ENCODE data around the gene FIG4.
A peak's percentile ranks its signal among the peaks of the same experiment; 100 is the strongest.
"Not testable (repeated sequence)": the region's sequence is repeated elsewhere in the genome, so short reads cannot be mapped to it uniquely, and the experiment has no call there.

Gene FIG4

GRCh38 chr6:109705258-109705657, 14.2 kb downstream of the FIG4 start:
- peak; percentile 90 to 93 (median 92) for DNase-seq

- DNase-seq: no peak
These were observed 15.4 kb downstream of the FIG4 start for GRCh38 chr6:109706513-109706912.

DNA sequence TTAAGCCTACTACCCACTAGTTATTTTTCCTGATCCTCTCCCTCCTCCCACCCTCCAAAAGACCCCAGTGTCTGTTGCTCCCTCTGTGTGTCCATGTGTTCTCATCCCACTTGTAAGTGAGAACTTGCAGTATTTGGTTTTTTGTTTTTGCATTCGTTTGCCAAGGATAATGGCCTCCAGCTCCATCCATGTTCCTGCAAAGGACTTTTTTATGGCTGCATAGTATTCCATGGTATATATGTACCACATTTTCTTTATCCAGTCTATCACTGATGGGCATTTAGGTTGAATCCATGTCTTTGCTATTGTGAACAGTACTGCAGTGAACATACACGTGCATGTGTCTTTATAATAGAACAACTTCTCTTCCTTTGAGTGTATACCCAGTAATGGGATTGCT, 17.0 kb downstream of the FIG4 start:
- DNase-seq: not testable (repeated sequence)

DNA sequence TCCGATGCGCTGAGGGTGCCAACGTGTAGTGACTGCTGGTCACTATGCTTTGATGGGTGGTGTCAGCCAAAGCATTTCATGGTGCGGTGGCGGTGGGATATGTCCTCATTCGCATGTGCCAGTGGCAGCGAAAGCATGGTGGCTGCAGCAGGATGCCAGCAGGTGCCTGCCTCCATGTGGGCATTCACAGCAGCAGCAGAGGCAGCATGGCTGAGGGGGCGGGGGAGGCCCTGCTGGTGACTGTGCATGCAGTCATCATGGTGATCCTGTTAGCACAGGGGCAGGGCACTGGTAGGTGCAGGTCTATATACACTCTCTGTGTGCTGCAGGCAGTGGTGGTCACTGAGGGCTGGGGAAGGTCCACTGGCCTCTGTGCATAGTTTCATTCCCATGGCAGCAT, 22.0 kb downstream of the FIG4 start:
- peak; percentile 17 to 45 (median 37) for DNase-seq

DNA sequence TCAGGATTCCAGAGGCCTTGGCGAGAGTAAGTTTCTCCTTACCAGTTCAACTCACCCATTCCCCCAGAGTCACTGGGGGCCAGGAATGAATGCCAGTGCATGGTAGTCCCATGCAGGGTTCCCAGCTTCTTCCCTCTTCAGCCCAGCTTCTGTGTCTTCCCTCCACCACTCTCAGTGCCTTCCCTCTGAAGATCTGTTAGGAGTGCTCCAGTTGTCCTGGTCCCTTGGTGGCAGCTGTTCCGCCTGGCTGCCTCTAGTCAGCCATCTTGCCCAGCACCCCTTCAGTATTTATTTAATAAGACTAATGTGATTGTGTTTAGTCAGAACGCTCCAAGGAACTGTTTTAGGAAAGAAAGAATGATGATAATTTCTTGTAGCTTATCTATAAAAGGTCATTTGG, 23.1 kb downstream of the FIG4 start:
- DNase-seq: no peak

GRCh38 chr6:109714611-109715010, 23.5 kb downstream of the FIG4 start:
- DNase-seq: no peak

DNA sequence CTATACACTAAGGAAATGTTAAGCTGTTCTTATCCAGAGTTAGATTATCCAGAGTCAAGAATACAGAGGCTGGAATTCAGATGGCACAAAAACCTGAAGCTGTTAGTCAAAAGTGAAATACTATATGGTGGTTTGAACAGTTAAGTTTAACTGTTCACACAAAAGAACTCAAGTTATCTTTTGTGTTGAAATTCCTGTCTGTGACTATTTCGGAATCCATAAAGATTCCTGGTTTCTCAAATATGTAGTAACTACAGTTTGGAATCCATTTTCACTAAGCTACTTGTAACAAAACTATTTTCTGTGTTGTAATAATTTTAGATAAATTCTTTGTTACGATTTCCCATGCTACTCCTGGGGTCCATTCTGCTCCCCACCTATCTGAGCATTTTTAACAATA, 24.5 kb downstream of the FIG4 start:
- DNase-seq: no peak

DNA sequence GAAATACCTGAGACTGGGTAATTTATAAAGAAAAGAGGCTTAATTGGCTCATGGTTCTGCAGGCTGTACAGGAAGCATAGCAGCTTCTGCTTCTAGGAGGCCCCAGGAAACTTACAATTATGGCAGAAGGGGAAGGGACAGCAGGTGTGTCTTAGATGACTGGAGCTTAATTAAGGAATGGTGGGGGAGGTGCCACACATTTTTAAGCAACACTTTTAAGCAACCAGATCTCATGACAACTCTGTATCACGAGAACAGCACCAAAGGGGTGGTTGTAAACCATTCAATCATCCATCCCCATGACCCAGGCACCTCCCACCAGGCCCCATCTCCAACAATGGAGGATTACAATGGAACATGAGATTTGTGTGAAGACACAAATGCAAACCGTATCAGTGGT, 26.9 kb downstream of the FIG4 start:
- DNase-seq: no peak

DNA sequence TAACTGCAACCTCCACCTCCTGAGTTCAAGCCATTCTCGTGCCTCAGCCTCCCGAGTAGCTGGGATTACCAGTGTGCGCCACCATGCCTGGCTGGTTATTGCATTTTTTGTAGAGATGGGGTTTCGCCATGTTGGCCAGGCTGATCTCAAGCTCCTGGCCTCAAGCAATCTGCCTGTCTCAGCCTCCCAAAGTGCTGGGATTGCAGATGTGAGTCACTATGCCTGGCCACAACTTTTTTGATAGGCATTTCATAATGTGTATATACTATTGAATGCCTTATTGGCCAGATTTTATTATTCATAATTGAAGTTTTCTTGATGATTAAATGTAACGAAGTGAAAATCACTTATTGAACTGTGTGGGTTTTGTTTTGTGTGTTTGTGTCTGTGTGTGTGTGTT, 27.9 kb downstream of the FIG4 start:
- no peak for DNase-seq

DNA sequence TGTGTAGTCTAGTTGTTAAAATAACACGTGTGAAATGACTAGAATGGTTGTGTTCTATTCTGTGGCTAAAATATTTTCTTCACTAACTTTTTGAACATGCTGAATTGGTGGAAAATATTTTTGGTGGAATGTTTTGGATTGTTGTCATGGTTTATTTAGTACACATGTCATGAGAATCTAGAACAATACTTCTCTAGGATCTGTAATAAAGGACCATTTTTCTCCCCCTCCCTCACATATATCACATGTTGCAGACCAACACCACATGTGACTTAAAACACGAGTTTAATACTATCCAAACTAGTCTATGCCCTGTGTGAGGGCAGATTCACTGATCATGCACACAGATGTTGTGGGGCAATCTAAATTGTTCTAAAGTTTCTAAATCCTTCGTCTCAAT, 29.2 kb downstream of the FIG4 start:
- no peak for DNase-seq

GRCh38 chr6:109722011-109722410, 30.9 kb downstream of the FIG4 start:
- no peak for DNase-seq

- DNase-seq: no peak
These were observed 31.6 kb downstream of the FIG4 start for GRCh38 chr6:109722564-109723254.

DNA sequence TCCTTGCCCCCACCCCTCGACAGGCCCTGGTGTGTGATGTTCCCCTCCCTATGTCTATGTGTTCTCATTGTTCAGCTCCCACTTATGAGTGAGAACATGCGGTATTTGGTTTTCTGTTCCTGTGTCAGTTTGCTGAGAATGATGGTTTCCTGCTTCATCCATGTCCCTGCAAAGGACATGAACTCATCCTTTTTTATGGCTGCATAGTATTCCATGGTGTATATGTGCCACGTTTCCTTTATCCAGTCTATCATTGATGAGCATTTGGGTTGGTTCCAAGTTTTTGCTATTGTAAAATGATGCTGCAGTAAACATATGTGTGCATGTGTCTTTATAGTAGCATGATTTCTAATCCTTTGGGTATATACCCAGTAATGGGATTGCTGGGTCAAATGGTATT, 34.2 kb downstream of the FIG4 start:
- DNase-seq: not testable (repeated sequence)

GRCh38 chr6:109736273-109737025, 45.4 kb downstream of the FIG4 start:
- DNase-seq: no peak

DNA sequence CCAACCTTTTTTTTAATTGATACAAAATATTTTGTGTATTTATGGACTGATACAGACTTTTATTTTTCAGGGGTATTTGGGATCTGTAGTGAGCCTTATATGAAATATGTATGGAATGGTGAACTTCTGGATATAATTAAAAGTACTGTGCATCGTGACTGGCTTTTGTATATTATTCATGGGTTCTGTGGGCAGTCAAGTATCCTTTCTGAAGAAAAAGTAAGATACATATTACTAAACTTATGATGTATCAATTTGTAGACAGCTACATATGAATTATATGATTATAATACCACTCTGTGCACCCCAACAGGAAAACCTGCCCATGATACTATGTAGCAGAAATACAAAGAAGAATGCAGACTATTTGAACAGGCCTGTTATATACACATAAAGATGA, 47.2 kb downstream of the FIG4 start:
- DNase-seq: no peak

- no peak for DNase-seq
These were observed 47.6 kb downstream of the FIG4 start for GRCh38 chr6:109738667-109739066.

DNA sequence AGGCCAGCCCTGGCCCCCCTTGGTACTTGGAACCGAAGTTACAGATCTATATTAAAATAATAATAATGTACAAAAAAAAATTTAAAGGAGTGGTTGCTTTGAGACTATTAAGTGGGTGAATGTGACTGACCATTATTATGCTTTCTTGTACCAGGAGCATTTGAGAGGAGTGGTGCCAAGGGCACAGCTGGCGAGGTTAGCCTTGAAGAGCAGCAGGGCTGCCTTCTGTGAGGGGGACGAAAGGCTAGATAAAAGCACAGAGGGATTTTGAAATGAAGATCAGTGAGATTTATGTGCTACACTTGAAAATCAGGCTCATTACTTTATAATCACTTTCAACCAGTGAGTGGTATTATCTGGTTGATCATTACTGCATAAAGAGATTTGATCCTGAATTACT, 48.6 kb downstream of the FIG4 start:
- DNase-seq: no peak

- peak; percentile 42 to 68 (median 43) for DNase-seq
These were observed 49.7 kb downstream of the FIG4 start for GRCh38 chr6:109740787-109741186.

DNA sequence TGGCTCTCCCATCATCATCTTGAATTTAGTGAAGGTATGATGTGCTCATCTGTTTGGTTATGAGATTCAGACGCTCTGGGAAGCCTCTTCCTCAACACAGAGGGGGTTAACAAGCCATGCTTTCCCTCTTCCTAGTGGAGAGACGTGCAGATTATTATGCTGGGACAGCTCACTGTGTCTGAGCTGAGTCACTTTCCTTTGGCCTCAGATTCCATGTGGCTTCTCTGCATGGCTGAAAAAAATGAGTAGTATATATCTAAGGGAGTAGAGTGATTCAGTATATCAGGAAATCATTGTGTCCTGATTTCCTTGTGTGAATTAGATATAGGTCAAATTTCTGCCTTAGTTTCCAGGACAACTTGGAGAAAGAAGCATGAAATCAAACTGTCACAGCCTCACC, 52.6 kb downstream of the FIG4 start:
- peak in 1 of 3 donors; percentile 9 for DNase-seq

- not testable (repeated sequence) for DNase-seq
These were observed 53.7 kb downstream of the FIG4 start for GRCh38 chr6:109744779-109745178.

- DNase-seq: no peak
These were observed 56.1 kb downstream of the FIG4 start for GRCh38 chr6:109747221-109747620.

DNA sequence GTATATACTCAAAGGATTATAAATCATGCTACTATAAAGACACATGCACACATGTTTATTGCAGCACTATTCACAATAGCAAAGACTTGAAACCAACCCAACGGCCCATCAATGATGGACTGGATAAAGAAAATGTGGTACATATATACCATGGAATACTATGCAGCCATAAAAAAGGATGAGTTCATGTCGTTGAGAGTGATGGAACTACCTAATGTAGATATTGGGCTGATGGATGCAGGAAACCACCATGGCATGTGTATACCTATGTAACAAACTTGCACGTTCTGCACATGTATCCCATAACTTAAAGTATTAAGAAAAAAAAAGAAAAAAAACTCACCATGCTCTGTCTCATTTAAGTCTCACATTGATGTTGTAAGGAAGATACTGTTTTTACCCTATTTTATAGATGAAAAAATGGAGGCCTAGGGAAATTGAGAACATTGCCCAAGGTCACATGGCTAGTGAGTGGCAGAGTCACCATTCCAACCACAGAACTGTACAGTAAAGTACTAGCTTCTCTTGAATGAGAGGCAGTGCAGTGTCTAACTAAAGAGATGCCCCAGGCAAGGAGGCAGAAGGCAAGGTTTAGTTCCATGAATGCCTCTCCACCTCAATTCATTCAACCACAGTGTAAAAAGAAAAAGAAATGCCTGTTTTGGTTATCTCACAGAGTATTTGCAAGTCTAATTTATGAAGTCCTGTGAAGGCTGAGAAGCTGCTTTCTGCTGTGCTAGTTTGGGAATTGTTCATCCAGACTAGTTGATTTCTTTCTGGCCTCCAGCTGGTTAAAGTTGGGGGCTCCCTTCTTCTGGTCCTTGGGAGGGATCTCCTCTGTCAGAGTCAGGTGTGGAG, 68.2 kb downstream of the FIG4 start:
- DNase-seq: no peak

DNA sequence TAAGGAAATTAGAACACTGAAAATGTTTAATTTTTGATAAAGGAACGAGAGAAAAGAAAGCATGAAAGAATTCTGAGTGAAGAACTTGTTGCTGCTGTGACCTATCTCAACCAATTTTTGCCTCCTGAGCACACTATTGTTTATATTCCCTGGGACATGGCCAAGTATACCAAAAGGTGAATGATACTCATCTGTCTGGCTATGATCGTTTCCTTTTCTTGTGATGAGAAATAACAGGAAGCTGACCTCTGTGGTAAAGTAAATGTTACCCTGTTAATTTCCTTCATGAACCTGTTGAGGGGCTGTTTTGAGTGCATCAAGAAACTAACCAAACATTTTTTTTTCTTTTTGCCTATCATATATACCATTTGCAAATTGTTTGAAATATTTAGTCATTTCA, 69.1 kb downstream of the FIG4 start:
- DNase-seq: no peak

- DNase-seq: no peak
These were observed 71.1 kb downstream of the FIG4 start for GRCh38 chr6:109762166-109762565.
